OCI-LY1 (cell line): ENCODE measurements around the gene ODAM.

Experiments
- EZH2 ChIP-seq: fragments of 200-600 bp; sonication (generic), shearing (Covaris generic); IDR thresholded peaks from 2 replicates; pipeline ENCODE4 v1.8.0; 2017; ENCODE audit warnings: borderline replicate concordance, mixed run types, mild to moderate bottlenecking, antibody characterized with exemption, low read length, moderate library complexity, mixed read lengths
- TF ChIP-seq, protein P1 (sequence below): fragments of 200-600 bp; sonication (generic), shearing (Covaris generic); IDR thresholded peaks from 2 replicates; pipeline ENCODE4 v1.5.1; 2017; ENCODE audit warnings: mild to moderate bottlenecking, antibody characterized with exemption, low read length, moderate library complexity, mixed read lengths

DNA sequence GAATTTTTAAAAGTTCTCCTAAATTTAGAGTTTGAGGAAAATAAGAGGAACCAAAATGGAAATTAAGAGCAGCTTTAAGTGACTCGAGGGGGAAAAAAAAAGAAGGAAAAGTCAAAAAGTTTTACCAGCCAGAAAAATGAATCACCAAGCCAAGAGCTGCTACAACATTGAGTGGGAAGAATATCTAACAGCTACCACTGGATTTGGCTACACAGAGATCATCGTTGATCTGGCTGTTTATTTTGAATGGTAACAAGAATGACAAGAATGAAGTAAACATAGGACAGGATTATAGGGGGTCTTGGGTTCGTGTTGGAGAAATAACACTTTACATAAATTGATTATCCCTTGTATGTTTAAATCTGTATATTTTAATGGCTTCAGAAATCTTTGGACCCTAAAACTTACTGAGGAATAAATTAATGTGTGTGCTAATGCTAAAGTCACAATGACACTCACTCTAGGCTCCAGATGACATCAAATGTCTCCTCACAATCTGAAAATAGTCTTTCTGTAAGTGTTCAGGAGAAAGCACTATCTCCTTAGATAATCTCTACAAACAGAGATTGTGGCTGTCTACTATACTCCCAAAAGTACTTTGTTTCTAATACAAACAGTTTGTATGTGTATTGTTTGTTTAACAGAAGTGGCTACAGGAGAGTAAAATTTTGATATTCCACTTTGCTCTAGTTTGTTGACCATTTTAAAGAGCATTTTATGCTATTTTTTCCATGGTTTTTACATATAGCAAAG, 43.8 kb downstream of the ODAM start:
- TF ChIP-seq, protein P1, sequence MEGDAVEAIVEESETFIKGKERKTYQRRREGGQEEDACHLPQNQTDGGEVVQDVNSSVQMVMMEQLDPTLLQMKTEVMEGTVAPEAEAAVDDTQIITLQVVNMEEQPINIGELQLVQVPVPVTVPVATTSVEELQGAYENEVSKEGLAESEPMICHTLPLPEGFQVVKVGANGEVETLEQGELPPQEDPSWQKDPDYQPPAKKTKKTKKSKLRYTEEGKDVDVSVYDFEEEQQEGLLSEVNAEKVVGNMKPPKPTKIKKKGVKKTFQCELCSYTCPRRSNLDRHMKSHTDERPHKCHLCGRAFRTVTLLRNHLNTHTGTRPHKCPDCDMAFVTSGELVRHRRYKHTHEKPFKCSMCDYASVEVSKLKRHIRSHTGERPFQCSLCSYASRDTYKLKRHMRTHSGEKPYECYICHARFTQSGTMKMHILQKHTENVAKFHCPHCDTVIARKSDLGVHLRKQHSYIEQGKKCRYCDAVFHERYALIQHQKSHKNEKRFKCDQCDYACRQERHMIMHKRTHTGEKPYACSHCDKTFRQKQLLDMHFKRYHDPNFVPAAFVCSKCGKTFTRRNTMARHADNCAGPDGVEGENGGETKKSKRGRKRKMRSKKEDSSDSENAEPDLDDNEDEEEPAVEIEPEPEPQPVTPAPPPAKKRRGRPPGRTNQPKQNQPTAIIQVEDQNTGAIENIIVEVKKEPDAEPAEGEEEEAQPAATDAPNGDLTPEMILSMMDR, result no peak
- TF ChIP-seq EZH2, result no peak
